ENCODE data around the gene RPP38. TPM values are rescaled to one million over a fixed set of nuclear protein-coding genes. Genes with fewer than 3 reads are reported as not detected.

Gene RPP38
- total RNA-seq, 2 experiments from 2014 or later: 15.1 to 21.6 TPM

GRCh38 chr10:15123749-15124184 lies 26.6 kb downstream of the RPP38 start:
- DNase-seq (ENCODE audit: low spot score): no peak
- Histone ChIP-seq H3K9me2 (ENCODE audit: insufficient read depth, low read length) (no peaks in the 10 kb centered on the region), H4K20me1 (ENCODE audit: insufficient read depth, low read length) (no peaks in the 10 kb centered on the region), H3K9me3 (ENCODE audit: low read length) (no peaks in the 10 kb centered on the region), H3K4me2 (ENCODE audit: low read length) (no peak overlapping the region), H3K27ac (ENCODE audit: low read depth, low read length, poor library complexity, severe bottlenecking) (no peak overlapping the region), H2AFZ (ENCODE audit: low read length) (no peak overlapping the region), H3K79me2 (ENCODE audit: insufficient read depth, low read depth, low read length) (no peaks in the 10 kb centered on the region), H3K4me1 (ENCODE audit: insufficient read depth, low read length, poor library complexity, severe bottlenecking) (no peaks in the 10 kb centered on the region), H3K4me3 (ENCODE audit: low read depth, low read length, poor library complexity, severe bottlenecking) (no peak overlapping the region), H3K36me3 (ENCODE audit: insufficient read depth, low read length) (no peaks in the 10 kb centered on the region)
- TF ChIP-seq EZH2phosphoT487 (IDR thresholded peaks at IDR 0.05; ENCODE audit: borderline replicate concordance, low read depth, low read length): no peak
- TF ChIP-seq, protein P1, sequence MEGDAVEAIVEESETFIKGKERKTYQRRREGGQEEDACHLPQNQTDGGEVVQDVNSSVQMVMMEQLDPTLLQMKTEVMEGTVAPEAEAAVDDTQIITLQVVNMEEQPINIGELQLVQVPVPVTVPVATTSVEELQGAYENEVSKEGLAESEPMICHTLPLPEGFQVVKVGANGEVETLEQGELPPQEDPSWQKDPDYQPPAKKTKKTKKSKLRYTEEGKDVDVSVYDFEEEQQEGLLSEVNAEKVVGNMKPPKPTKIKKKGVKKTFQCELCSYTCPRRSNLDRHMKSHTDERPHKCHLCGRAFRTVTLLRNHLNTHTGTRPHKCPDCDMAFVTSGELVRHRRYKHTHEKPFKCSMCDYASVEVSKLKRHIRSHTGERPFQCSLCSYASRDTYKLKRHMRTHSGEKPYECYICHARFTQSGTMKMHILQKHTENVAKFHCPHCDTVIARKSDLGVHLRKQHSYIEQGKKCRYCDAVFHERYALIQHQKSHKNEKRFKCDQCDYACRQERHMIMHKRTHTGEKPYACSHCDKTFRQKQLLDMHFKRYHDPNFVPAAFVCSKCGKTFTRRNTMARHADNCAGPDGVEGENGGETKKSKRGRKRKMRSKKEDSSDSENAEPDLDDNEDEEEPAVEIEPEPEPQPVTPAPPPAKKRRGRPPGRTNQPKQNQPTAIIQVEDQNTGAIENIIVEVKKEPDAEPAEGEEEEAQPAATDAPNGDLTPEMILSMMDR (conservative IDR thresholded peaks at IDR 0.05; ENCODE audit: low read length): no peak
- ChIA-PET POLR2A (interaction anchor here (0.6 to 0.9 kb wide), 5 partner anchors 20 to 645 kb away, joined by 3 to 4 read pairs (median 3); no protein-coding TSS in a partner anchor), CTCF (ENCODE audit: unreplicated experiment) (no interaction called here)
- intact Hi-C loops (cut with micrococcal nuclease; ENCODE audit: unreplicated experiment): no loop called here
- BruUV-seq (replicated peaks): no TSS peak

- DNase-seq (ENCODE audit: low spot score): no peak
- Histone ChIP-seq H3K4me2 (ENCODE audit: low read length) (no peak overlapping the region), H3K9me3 (ENCODE audit: low read length) (no peaks in the 10 kb centered on the region), H3K9me2 (ENCODE audit: insufficient read depth, low read length) (no peaks in the 10 kb centered on the region), H2AFZ (ENCODE audit: low read length) (no peak overlapping the region), H3K79me2 (ENCODE audit: insufficient read depth, low read depth, low read length) (no peaks in the 10 kb centered on the region), H3K4me1 (ENCODE audit: insufficient read depth, low read length, poor library complexity, severe bottlenecking) (no peaks in the 10 kb centered on the region), H3K27ac (ENCODE audit: low read depth, low read length, poor library complexity, severe bottlenecking) (no peak overlapping the region), H3K4me3 (ENCODE audit: low read depth, low read length, poor library complexity, severe bottlenecking) (no peak overlapping the region), H4K20me1 (ENCODE audit: insufficient read depth, low read length) (no peaks in the 10 kb centered on the region), H3K36me3 (ENCODE audit: insufficient read depth, low read length) (no peaks in the 10 kb centered on the region)
- ChIA-PET POLR2A (interaction anchor here (0.6 to 0.9 kb wide), 5 partner anchors 13 to 645 kb away, joined by 3 to 4 read pairs (median 3); no protein-coding TSS in a partner anchor), CTCF (ENCODE audit: unreplicated experiment) (no interaction called here)
- intact Hi-C loops (cut with micrococcal nuclease; ENCODE audit: unreplicated experiment): no loop called here
- TF ChIP-seq, protein P1 (conservative IDR thresholded peaks at IDR 0.05; ENCODE audit: low read length): no peak
- no peak for TF ChIP-seq EZH2phosphoT487 (IDR thresholded peaks at IDR 0.05; ENCODE audit: borderline replicate concordance, low read depth, low read length)
- no TSS peak for BruUV-seq (replicated peaks)
Observed at GRCh38 chr10:15124190-15124589, 27.0 kb downstream of the RPP38 start.

DNA sequence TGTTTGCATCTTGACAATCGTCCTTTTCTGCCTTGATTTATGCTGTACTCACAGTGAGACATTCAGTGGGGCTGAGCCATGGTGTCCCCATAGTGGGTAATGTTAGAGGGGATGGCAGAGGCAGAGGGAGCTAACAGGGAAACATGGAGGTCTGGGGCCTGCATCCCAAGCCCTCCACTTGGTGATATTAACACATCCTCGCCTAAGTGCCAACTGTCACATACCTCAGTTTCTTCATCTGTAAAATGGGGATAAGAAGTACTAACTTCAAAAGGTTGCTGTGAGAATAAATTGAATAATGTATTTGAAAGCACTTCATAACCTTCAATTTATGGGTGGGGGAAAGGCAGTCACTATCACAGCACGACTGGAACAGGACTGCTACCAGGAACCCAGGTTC lies 27.8 kb downstream of the RPP38 start:
- Histone ChIP-seq H3K4me2 (ENCODE audit: low read length) (no peak overlapping the region), H3K36me3 (ENCODE audit: insufficient read depth, low read length) (no peaks in the 10 kb centered on the region), H3K4me3 (ENCODE audit: low read depth, low read length, poor library complexity, severe bottlenecking) (no peak overlapping the region), H3K79me2 (ENCODE audit: insufficient read depth, low read depth, low read length) (no peaks in the 10 kb centered on the region), H3K4me1 (ENCODE audit: insufficient read depth, low read length, poor library complexity, severe bottlenecking) (no peaks in the 10 kb centered on the region), H3K9me2 (ENCODE audit: insufficient read depth, low read length) (no peaks in the 10 kb centered on the region), H3K27ac (ENCODE audit: low read depth, low read length, poor library complexity, severe bottlenecking) (no peak overlapping the region), H3K9me3 (ENCODE audit: low read length) (no peaks in the 10 kb centered on the region), H4K20me1 (ENCODE audit: insufficient read depth, low read length) (no peaks in the 10 kb centered on the region), H2AFZ (ENCODE audit: low read length) (no peak overlapping the region)
- no peak for DNase-seq (ENCODE audit: low spot score)
- CTCF ChIA-PET (ENCODE audit: unreplicated experiment): no interaction called here
- no TSS peak for BruUV-seq (replicated peaks)
- POLR2A ChIA-PET: interaction anchor here (0.6 to 0.9 kb wide), 3 partner anchors 11 to 168 kb away, joined by 3 read pairs; no protein-coding TSS in a partner anchor
- intact Hi-C loops (cut with micrococcal nuclease; ENCODE audit: unreplicated experiment): no loop called here
- TF ChIP-seq, protein P1 (conservative IDR thresholded peaks at IDR 0.05; ENCODE audit: low read length): no peak
- TF ChIP-seq EZH2phosphoT487 (IDR thresholded peaks at IDR 0.05; ENCODE audit: borderline replicate concordance, low read depth, low read length): no peak

Data from OCI-LY7 (cell line).